22Rv1 (cell line): ENCODE results near the gene FBN2.

Source experiments
- ZFX ChIP-seq: fragments of 450-650 bp; IDR thresholded peaks from 2 replicates; pipeline ENCODE4 v1.6.1; 2017; ENCODE audit warnings: antibody characterized with exemption, borderline replicate concordance
- TF ChIP-seq, protein P1 (sequence below): fragments of 450-650 bp; IDR thresholded peaks from 2 replicates; pipeline ENCODE4 v1.5.1; 2017; ENCODE audit warnings: mild to moderate bottlenecking

GRCh38 chr5:128490761-128491160, 47.3 kb downstream of the FBN2 start:
- TF ChIP-seq, protein P1, sequence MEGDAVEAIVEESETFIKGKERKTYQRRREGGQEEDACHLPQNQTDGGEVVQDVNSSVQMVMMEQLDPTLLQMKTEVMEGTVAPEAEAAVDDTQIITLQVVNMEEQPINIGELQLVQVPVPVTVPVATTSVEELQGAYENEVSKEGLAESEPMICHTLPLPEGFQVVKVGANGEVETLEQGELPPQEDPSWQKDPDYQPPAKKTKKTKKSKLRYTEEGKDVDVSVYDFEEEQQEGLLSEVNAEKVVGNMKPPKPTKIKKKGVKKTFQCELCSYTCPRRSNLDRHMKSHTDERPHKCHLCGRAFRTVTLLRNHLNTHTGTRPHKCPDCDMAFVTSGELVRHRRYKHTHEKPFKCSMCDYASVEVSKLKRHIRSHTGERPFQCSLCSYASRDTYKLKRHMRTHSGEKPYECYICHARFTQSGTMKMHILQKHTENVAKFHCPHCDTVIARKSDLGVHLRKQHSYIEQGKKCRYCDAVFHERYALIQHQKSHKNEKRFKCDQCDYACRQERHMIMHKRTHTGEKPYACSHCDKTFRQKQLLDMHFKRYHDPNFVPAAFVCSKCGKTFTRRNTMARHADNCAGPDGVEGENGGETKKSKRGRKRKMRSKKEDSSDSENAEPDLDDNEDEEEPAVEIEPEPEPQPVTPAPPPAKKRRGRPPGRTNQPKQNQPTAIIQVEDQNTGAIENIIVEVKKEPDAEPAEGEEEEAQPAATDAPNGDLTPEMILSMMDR, result no peak
- TF ChIP-seq ZFX, result no peak
